Karpas-422 (cell line): ENCODE results near the gene UQCR11. TPM values are rescaled to one million over a fixed set of nuclear protein-coding genes. Genes with fewer than 3 reads are reported as not detected.

Experiments
- DNase-seq: peaks from one replicate; pipeline ENCODE4 v3.0.0-alpha.2; 2015
- H2AFZ ChIP-seq: fragments of 200-600 bp; sonication (generic); 2 replicates; pipeline ENCODE4 v1.6.1; 2014; ENCODE audit warnings: antibody characterized with exemption, low read length, mixed read lengths
- H3K27ac ChIP-seq: fragments of 200-600 bp; sonication (generic); 2 replicates; pipeline ENCODE4 v1.5.1; 2014; ENCODE audit warnings: mild to moderate bottlenecking, low read length, moderate library complexity
- H3K27me3 ChIP-seq: fragments of 200-600 bp; sonication (generic); 2 replicates; pipeline ENCODE4 v1.6.1; 2014; ENCODE audit warnings: low read length, mixed read lengths
- H3K36me3 ChIP-seq: fragments of 200-600 bp; sonication (generic); 2 replicates; pipeline ENCODE4 v1.6.1; 2014; ENCODE audit warnings: low read length, mixed read lengths; ENCODE audit not compliant: insufficient read depth
- H3K4me1 ChIP-seq: fragments of 200-600 bp; sonication (generic); 2 replicates; pipeline ENCODE4 v1.6.1; 2014; ENCODE audit warnings: mild to moderate bottlenecking, low read length, mixed read lengths
- H3K4me2 ChIP-seq: fragments of 200-600 bp; sonication (generic); 2 replicates; pipeline ENCODE4 v1.6.1; 2014; ENCODE audit warnings: low read length, low read depth, mild to moderate bottlenecking; ENCODE audit not compliant: poor library complexity, severe bottlenecking
- H3K4me3 ChIP-seq: fragments of 200-600 bp; sonication (generic); 2 replicates; pipeline ENCODE4 v1.5.1; 2014; ENCODE audit warnings: mild to moderate bottlenecking, antibody characterized with exemption, low read length, mixed read lengths
- H3K79me2 ChIP-seq: fragments of 200-600 bp; sonication (generic); 2 replicates; pipeline ENCODE4 v1.6.1; 2014; ENCODE audit warnings: mild to moderate bottlenecking, low read length, mixed read lengths
- H3K9ac ChIP-seq: fragments of 200-600 bp; sonication (generic); 2 replicates; pipeline ENCODE4 v1.6.0; 2014; ENCODE audit warnings: low read length
- H3K9me2 ChIP-seq: fragments of 200-600 bp; sonication (generic), shearing (Covaris generic); replicated peaks from 2 replicates; pipeline ENCODE4 v1.6.0; 2014; ENCODE audit warnings: mild to moderate bottlenecking, low read length, moderate library complexity; ENCODE audit not compliant: insufficient read depth
- H3K9me3 ChIP-seq: fragments of 300-700, 200-600 bp; sonication (generic); 2 replicates; pipeline ENCODE4 v1.6.1; 2014; ENCODE audit warnings: low read length, mixed read lengths
- H4K20me1 ChIP-seq: fragments of 200-600 bp; sonication (generic); 2 replicates; pipeline ENCODE4 v1.6.1; 2014; ENCODE audit warnings: mild to moderate bottlenecking, antibody characterized with exemption, low read length, low read depth; ENCODE audit not compliant: insufficient read depth
- total RNA-seq: library from RNA; depleted of rRNA; stranded (reverse); fragments of >200 nt; shearing (Covaris generic); gene quantifications from 2 replicates; pipeline ENCODE4 v1.2.3, GENCODE V29; 2014; ENCODE audit warnings: low replicate concordance

Gene UQCR11
- total RNA-seq, 1 experiment from 2014 or later = 106 TPM

GRCh38 chr19:1577090-1577928 is 28.0 kb downstream of the UQCR11 start:
- Histone ChIP-seq H3K4me2 (no peak overlapping the region), H3K27me3 (no peaks in the 10 kb centered on the region), H3K9me2 (no peaks in the 10 kb centered on the region), H3K27ac (no peak overlapping the region), H3K79me2 (no peaks in the 10 kb centered on the region), H3K9ac (no peak overlapping the region), H3K9me3 (no peaks in the 10 kb centered on the region), H3K4me1 (no peaks in the 10 kb centered on the region), H3K4me3 (no peak overlapping the region), H3K36me3 (0 out of 2 replicates have a peak, but pooled peaks cover 7% of the 10 kb centered on the region), H2AFZ (no peak overlapping the region), H4K20me1 (0 out of 2 replicates have a peak, but pooled peaks cover 10% of the 10 kb centered on the region)
- no peak for DNase-seq

GRCh38 chr19:1576242-1577089 is 28.8 kb downstream of the UQCR11 start:
- Histone ChIP-seq H3K27me3 (no peaks in the 10 kb centered on the region), H3K27ac (no peak overlapping the region), H4K20me1 (0 out of 2 replicates have a peak, but pooled peaks cover 10% of the 10 kb centered on the region), H3K9me3 (no peaks in the 10 kb centered on the region), H3K9ac (no peak overlapping the region), H3K4me3 (no peak overlapping the region), H3K4me1 (no peaks in the 10 kb centered on the region), H3K36me3 (0 out of 2 replicates have a peak, but pooled peaks cover 4% of the 10 kb centered on the region), H3K9me2 (no peaks in the 10 kb centered on the region), H3K79me2 (no peaks in the 10 kb centered on the region), H3K4me2 (no peak overlapping the region), H2AFZ (no peak overlapping the region)
- no peak for DNase-seq

GRCh38 chr19:1575323-1576241 is 29.7 kb downstream of the UQCR11 start:
- Histone ChIP-seq H3K79me2 (no peaks in the 10 kb centered on the region), H3K36me3 (no peaks in the 10 kb centered on the region), H3K4me2 (no peak overlapping the region), H3K9me3 (no peaks in the 10 kb centered on the region), H3K27me3 (no peaks in the 10 kb centered on the region), H3K9me2 (no peaks in the 10 kb centered on the region), H3K4me3 (no peak overlapping the region), H3K9ac (no peak overlapping the region), H3K27ac (no peak overlapping the region), H3K4me1 (no peaks in the 10 kb centered on the region), H2AFZ (no peak overlapping the region), H4K20me1 (0 out of 2 replicates have a peak, but pooled peaks cover 10% of the 10 kb centered on the region)
- DNase-seq = no peak

- H4K20me1 ChIP-seq = 0 out of 2 replicates have a peak, but pooled peaks cover 6% of the 10 kb centered on the region
- no peaks in the 10 kb centered on the region for H3K9me3 ChIP-seq
- no peak for DNase-seq
- H3K4me2 ChIP-seq = no peak overlapping the region
- no peaks in the 10 kb centered on the region for H3K4me1 ChIP-seq
- H2AFZ ChIP-seq = no peak overlapping the region
- no peaks in the 10 kb centered on the region for H3K36me3 ChIP-seq
- H3K27ac ChIP-seq = no peak overlapping the region
- no peak overlapping the region for H3K4me3 ChIP-seq
- H3K79me2 ChIP-seq = no peaks in the 10 kb centered on the region
- H3K9me2 ChIP-seq = no peaks in the 10 kb centered on the region
- no peak overlapping the region for H3K9ac ChIP-seq
- no peaks in the 10 kb centered on the region for H3K27me3 ChIP-seq
These were observed 30.7 kb downstream of the UQCR11 start for GRCh38 chr19:1574354-1575136.

- H3K4me2 ChIP-seq = no peak overlapping the region
- no peak for DNase-seq
- no peaks in the 10 kb centered on the region for H3K9me3 ChIP-seq
- peaks cover 3% of the 10 kb centered on the region for H3K4me1 ChIP-seq
- no peaks in the 10 kb centered on the region for H3K79me2 ChIP-seq
- no peak overlapping the region for H3K4me3 ChIP-seq
- H3K9me2 ChIP-seq = no peaks in the 10 kb centered on the region
- H3K9ac ChIP-seq = no peak overlapping the region
- H4K20me1 ChIP-seq = 0 out of 2 replicates have a peak, but pooled peaks cover 6% of the 10 kb centered on the region
- H3K27me3 ChIP-seq = no peaks in the 10 kb centered on the region
- no peaks in the 10 kb centered on the region for H3K36me3 ChIP-seq
- H3K27ac ChIP-seq = no peak overlapping the region
- H2AFZ ChIP-seq = no peak overlapping the region
These were observed 32.5 kb downstream of the UQCR11 start for GRCh38 chr19:1572795-1573194.

- H3K9me3 ChIP-seq = no peaks in the 10 kb centered on the region
- no peak overlapping the region for H3K4me2 ChIP-seq
- peaks cover under 1% of the 10 kb centered on the region; the same call in 1 of the 2 replicates for H3K79me2 ChIP-seq
- H3K27ac ChIP-seq = no peak overlapping the region
- H4K20me1 ChIP-seq = 0 out of 2 replicates have a peak, but pooled peaks cover 6% of the 10 kb centered on the region
- H2AFZ ChIP-seq = no peak overlapping the region
- no peaks in the 10 kb centered on the region for H3K36me3 ChIP-seq
- DNase-seq = no peak
- H3K4me1 ChIP-seq = peaks cover 3% of the 10 kb centered on the region
- no peaks in the 10 kb centered on the region for H3K9me2 ChIP-seq
- no peak overlapping the region for H3K4me3 ChIP-seq
- H3K27me3 ChIP-seq = no peaks in the 10 kb centered on the region
- H3K9ac ChIP-seq = no peak overlapping the region
These were observed 33.9 kb downstream of the UQCR11 start for GRCh38 chr19:1571358-1571757.

GRCh38 chr19:1570836-1571235 is 34.4 kb downstream of the UQCR11 start:
- H3K4me1 ChIP-seq = peaks cover 3% of the 10 kb centered on the region
- no peak overlapping the region for H3K4me3 ChIP-seq
- H3K9ac ChIP-seq = no peak overlapping the region
- no peak overlapping the region for H3K27ac ChIP-seq
- H3K36me3 ChIP-seq = no peaks in the 10 kb centered on the region
- no peaks in the 10 kb centered on the region for H3K27me3 ChIP-seq
- DNase-seq = no peak
- no peaks in the 10 kb centered on the region for H3K9me3 ChIP-seq
- peaks cover 5% of the 10 kb centered on the region for H3K79me2 ChIP-seq
- no peak overlapping the region for H2AFZ ChIP-seq
- H3K9me2 ChIP-seq = no peaks in the 10 kb centered on the region
- no peak overlapping the region for H3K4me2 ChIP-seq
- H4K20me1 ChIP-seq = 0 out of 2 replicates have a peak, but pooled peaks cover under 1% of the 10 kb centered on the region
